NOMO-1 treated with dmso at 0.1 percent for 144 hours (cell line): Measurements from ENCODE around the gene PLEKHM3.

Experiments used
- DNase-seq: peaks from one replicate; lab custom pipeline; 2025; ENCODE audit not compliant: unreplicated experiment; lab: John Stamatoyannopoulos, UW

PLEKHM3 gene

GRCh38 chr2:207867905-207868304 lies 157.4 kb downstream of the PLEKHM3 start:
- DNase-seq, result no peak

- DNase-seq, result no peak
Observed at GRCh38 chr2:207867056-207867455, 158.3 kb downstream of the PLEKHM3 start.

- no peak for DNase-seq
Observed at GRCh38 chr2:207865210-207865609, 160.1 kb downstream of the PLEKHM3 start.

GRCh38 chr2:207863345-207863744 lies 162.0 kb downstream of the PLEKHM3 start:
- DNase-seq, result no peak

- DNase-seq, result no peak
Observed at GRCh38 chr2:207861789-207862188, 163.5 kb downstream of the PLEKHM3 start.

- DNase-seq, result no peak
Observed at GRCh38 chr2:207860685-207861084, 164.6 kb downstream of the PLEKHM3 start.

GRCh38 chr2:207855591-207855990 lies 169.7 kb downstream of the PLEKHM3 start:
- DNase-seq, result no peak

GRCh38 chr2:207854484-207855440 lies 170.6 kb downstream of the PLEKHM3 start:
- DNase-seq, result no peak

GRCh38 chr2:207852791-207853190 lies 172.5 kb downstream of the PLEKHM3 start:
- no peak for DNase-seq

GRCh38 chr2:207849443-207849842 lies 175.9 kb downstream of the PLEKHM3 start:
- no peak for DNase-seq

GRCh38 chr2:207848545-207848928 lies 176.8 kb downstream of the PLEKHM3 start:
- DNase-seq, result no peak

- DNase-seq, result no peak
Observed at GRCh38 chr2:207847807-207848544, 177.4 kb downstream of the PLEKHM3 start.

GRCh38 chr2:207847098-207847806 lies 178.1 kb downstream of the PLEKHM3 start:
- no peak for DNase-seq

- DNase-seq, result no peak
Observed at GRCh38 chr2:207845202-207845864, 180.0 kb downstream of the PLEKHM3 start.

GRCh38 chr2:207844648-207845047 lies 180.7 kb downstream of the PLEKHM3 start:
- DNase-seq, result no peak

GRCh38 chr2:207840101-207840500 lies 185.2 kb downstream of the PLEKHM3 start:
- DNase-seq, result no peak

GRCh38 chr2:207839575-207839974 lies 185.8 kb downstream of the PLEKHM3 start:
- DNase-seq, result no peak

- DNase-seq, result no peak
Observed at GRCh38 chr2:207839028-207839427, 186.3 kb downstream of the PLEKHM3 start.

- no peak for DNase-seq
Observed at GRCh38 chr2:207836521-207837133, 188.7 kb downstream of the PLEKHM3 start.

GRCh38 chr2:207835805-207836204 lies 189.5 kb downstream of the PLEKHM3 start:
- no peak for DNase-seq
